ENCODE measurements around the gene CAMKK2. TPM values are rescaled to one million over a fixed set of nuclear protein-coding genes. Genes with fewer than 3 reads are reported as not detected.

The CAMKK2 gene
- total RNA-seq, 1 experiment from 2014 or later, result 24.7 TPM

- Histone ChIP-seq H2BK12ac (ENCODE audit: insufficient read length, low read depth, low read length) (no peak overlapping the region), H3K9ac (ENCODE audit: extremely low read depth, insufficient read length, low read length) (no peak overlapping the region), H2AFZ (ENCODE audit: low read length) (no peak overlapping the region), H3K4me2 (ENCODE audit: insufficient read depth, insufficient read length, low read length) (no peak overlapping the region), H4K5ac (ENCODE audit: insufficient read length, low read depth, low read length) (no peak overlapping the region), H4K8ac (replicated peaks; ENCODE audit: insufficient read length, low read depth, low read length) (no peak overlapping the region), H2BK5ac (ENCODE audit: insufficient read length, low read length) (no peak overlapping the region), H3K14ac (ENCODE audit: insufficient read depth, low read length) (no peak overlapping the region), H4K91ac (ENCODE audit: insufficient read length, low read depth, low read length) (no peak overlapping the region), H2AK5ac (ENCODE audit: insufficient read length, low read length) (no peak overlapping the region), H2BK15ac (ENCODE audit: low read depth, low read length) (no peak overlapping the region), H3K23ac (ENCODE audit: insufficient read length, low read depth, low read length) (no peak overlapping the region), H2BK20ac (ENCODE audit: low read depth, low read length, poor library complexity, severe bottlenecking) (no peak overlapping the region), H3K9me3 (ENCODE audit: control insufficient read depth, low read depth, low read length) (no peaks in the 10 kb centered on the region), H3K79me1 (ENCODE audit: insufficient read depth, low read depth, low read length, poor library complexity, severe bottlenecking) (no peaks in the 10 kb centered on the region), H3T11ph (ENCODE audit: low read length) (no peak overlapping the region), H3K27me3 (ENCODE audit: insufficient read depth, low read length) (no peaks in the 10 kb centered on the region), H3K23me2 (ENCODE audit: insufficient read length, low read depth, low read length, poor library complexity, severe bottlenecking) (no peaks in the 10 kb centered on the region), H3K79me2 (ENCODE audit: insufficient read depth, low read length) (no peaks in the 10 kb centered on the region), H3K4ac (ENCODE audit: low read depth, low read length) (no peak overlapping the region), H3K4me1 (ENCODE audit: insufficient read depth, low read length) (no peaks in the 10 kb centered on the region), H3K27ac (ENCODE audit: insufficient read length, low read depth, low read length) (no peak overlapping the region), H3K18ac (ENCODE audit: insufficient read length, low read depth, low read length) (no peak overlapping the region), H4K20me1 (ENCODE audit: control insufficient read depth, insufficient read depth, insufficient read length) (no peaks in the 10 kb centered on the region), H3K56ac (ENCODE audit: insufficient read length, low read depth, low read length) (no peak overlapping the region), H2BK120ac (ENCODE audit: low read depth, low read length, poor library complexity, severe bottlenecking) (no peak overlapping the region)
- no peaks in the 10 kb centered on the region for H3K36me3 Mint-ChIP-seq (ENCODE audit: insufficient read depth in 1 of 3, low read depth in 3 of 3)
- H3K4me3 Mint-ChIP-seq, result no peak overlapping the region
- no CpG with 5 or more reads among the region's 11 CpGs for WGBS (ENCODE audit: extremely low coverage, insufficient read length, low lambda C conversion rate)
- no peaks in the 10 kb centered on the region for H3K4me1 Mint-ChIP-seq
- H3K27me3 Mint-ChIP-seq (ENCODE audit: low read depth), result peaks cover 4% of the 10 kb centered on the region
- no peak for DNase-seq
- TF ChIP-seq CTCF (conservative IDR thresholded peaks at IDR 0.05), result no peak
- no peaks in the 10 kb centered on the region for H3K9me3 Mint-ChIP-seq
- H3K27ac Mint-ChIP-seq, result no peak overlapping the region
These were observed 93.0 kb downstream of the CAMKK2 start for GRCh38 chr12:121203482-121203881.
